Heart right ventricle (tissue), 16 donors: ENCODE data around the gene ATXN7L2. TPM values are rescaled to one million over a fixed set of nuclear protein-coding genes. Genes with fewer than 3 reads are reported as not detected.
A peak's percentile ranks its signal among the peaks of the same experiment; 100 is the strongest.

Source experiments
- ATAC-seq, 8 donors: fragments of 200-7000 bp; cut with Tn5 transposase; one replicate each; pipeline ENCODE4 v1.9.1; 2020; ENCODE audit warnings: mild to moderate bottlenecking in 8 of 8, moderate library complexity in 8 of 8, moderate number of reproducible peaks in 1 of 8
- DNase-seq, 2 donors: peaks; one replicate each; pipeline ENCODE4 v3.0.0-alpha.2; 2020
- H3K27ac ChIP-seq, 10 donors: fragments of 200-600 bp; sonication (generic) in 2 of 10; one replicate each; pipeline versions ENCODE4 v1.5.0 to v1.8.0; 2020 to 2022; ENCODE audit warnings: mild to moderate bottlenecking in 3 of 10
- H3K27me3 ChIP-seq, 7 donors: fragments of 200-600 bp; one replicate each; pipeline ENCODE4 v1.8.0; 2021 to 2022; ENCODE audit warnings: mild to moderate bottlenecking in 2 of 7
- H3K36me3 ChIP-seq, 9 donors: fragments of 200-600 bp; sonication (generic) in 1 of 9; one replicate each; pipeline versions ENCODE4 v1.5.0 to v1.8.0; 2020 to 2022; ENCODE audit warnings: mild to moderate bottlenecking in 2 of 9
- H3K4me1 ChIP-seq, 9 donors: fragments of 200-600 bp; sonication (generic) in 1 of 9; one replicate each; pipeline versions ENCODE4 v1.5.0 to v1.8.0; 2020 to 2022; ENCODE audit warnings: mild to moderate bottlenecking in 4 of 9
- H3K4me3 ChIP-seq, 10 donors: fragments of 200-600 bp; sonication (generic) in 2 of 10; one replicate each; pipeline versions ENCODE4 v1.5.0 to v1.8.0; 2020 to 2022; ENCODE audit warnings: mild to moderate bottlenecking in 7 of 10, moderate library complexity in 2 of 10
- H3K9me3 ChIP-seq, 11 donors: fragments of 200-600 bp in 10 of 11; sonication (generic) in 2 of 11; one replicate each; pipeline versions ENCODE4 v1.5.0 to v1.8.0; 2013 to 2022; ENCODE audit warnings: mild to moderate bottlenecking in 2 of 11, control low read depth in 1 of 11, moderate library complexity in 1 of 11
- WGBS, 2 donors: extraction: QIAGEN DNeasy Blood & Tissue Kit; methylation state at CpG; one replicate each; pipeline ENCODE4 v1.1.7; 2013; ENCODE audit warnings: inconsistent platforms in 1 of 2; 5-methylcytosine and 5-hydroxymethylcytosine counted together
- intact Hi-C, 10 donors: fragments of 100-400 bp; cut with DNase I; formaldehyde crosslinking; loops; one replicate each; pipeline versions ENCODE4 v1.11.1 to v1.14.2; 2022
- polyA plus RNA-seq, 2 donors: library from polyadenylated mRNA; stranded (reverse); fragments of 200-250 nt; gene quantifications; one replicate each; pipeline ENCODE4 v1.2.3, GENCODE V29; 2013
- total RNA-seq, 10 donors: library from RNA; stranded (reverse); fragmentation: NEBNext Ultra II Directional in 3 of 10; extraction: Animal tissue kit (Norgen Biotek cat#: 25700) in 3 of 10; gene quantifications; one replicate each; pipeline versions ENCODE4 v1.2.1 to v1.2.4, GENCODE V29; 2021 to 2023
- TF ChIP-seq, protein P1 (sequence below), 9 donors: fragments of 200-600 bp; sonication (generic) in 2 of 9; IDR thresholded peaks; one replicate each; pipeline versions ENCODE4 v1.5.0 to v1.8.0; 2021 to 2022; ENCODE audit warnings: antibody characterized with exemption in 9 of 9, mild to moderate bottlenecking in 5 of 9, moderate library complexity in 1 of 9
- donor health status: Arrhythmogenic right ventricular cardiomyopathy.
- donor health status: ischemic (EF 13 %, LVEDD 7.1; RV severe dilation, severe dysfunction).
- donor health status: healthy with polysubstance abuse.
- donor health status: DM: no; HTN: yes; CAD: no.
- donor health status: DM: no; HTN: no; CAD: no.
- donor health status: ischemic (EF 25% LVEDD 6.9; RV normal size, moderate dysfunction).
- donor health status: ischemic (EF 25% LVEDD 5.7; RV mildly dilated, moderate dysfunction).
- donor health status: healthy.
- donor health status: DM: yes; HTN: yes; CAD: no.
- donor health status: Ischemic cardiomyopathy.
- donor health status: ischemic (EF 35%, LVEDD 5.7; RV mildly dilated, moderate dysfunction).
- donor health status: nonischemic (EF 11% LVEDD 7.7; RV severe dilation, severe dysfunction).
- donor health status: DM: yes; HTN: yes; CAD: no.
- donor health status: PGD.
- donor health status: ischemic (EF 29% LVEDD 5.4; RV normal size, mild dysfunction).
- donor health status: nonischemic (EF 23%, LVEDD 6.1; RV moderate dilation, normal function).

The ATXN7L2 gene
- total and polyA plus RNA-seq, 12 donors = 1.8 to 11.4 (median 2.6) TPM

DNA sequence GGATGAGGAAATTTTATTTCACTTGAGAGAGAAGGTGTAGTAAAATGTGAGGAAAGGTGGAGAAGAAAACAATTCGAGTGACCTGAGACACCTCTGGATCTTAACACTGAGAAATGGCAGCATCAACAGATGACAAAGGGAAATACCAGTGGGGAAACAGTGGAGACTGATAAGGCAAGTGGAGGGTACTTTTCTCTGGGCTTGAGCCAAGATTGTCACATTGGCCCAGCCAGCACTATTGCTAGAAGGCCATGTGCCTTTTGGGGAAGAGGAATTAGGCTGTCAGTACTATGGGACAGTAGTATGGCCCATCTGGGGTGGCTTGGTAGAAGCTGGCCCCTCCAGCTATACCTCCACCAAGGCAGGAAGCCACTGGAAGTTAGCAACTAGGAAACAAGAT lies 9.0 kb upstream of the ATXN7L2 start:
- Histone ChIP-seq H3K4me3 (no peak overlapping the region), H3K27me3 (peaks cover 0 to 36% (median 0%) of the 10 kb centered on the region in 7 donors), H3K4me1 (peaks cover 0 to 27% (median 6%) of the 10 kb centered on the region in 9 donors), H3K36me3 (peaks cover 0 to 23% (median 4%) of the 10 kb centered on the region in 9 donors), H3K9me3 (no peaks in the 10 kb centered on the region), H3K27ac (no peak overlapping the region)
- ATAC-seq = peak in 6 of 8 donors; percentile 46 to 78 (median 52)
- intact Hi-C loops = no loop called here
- TF ChIP-seq, protein P1, sequence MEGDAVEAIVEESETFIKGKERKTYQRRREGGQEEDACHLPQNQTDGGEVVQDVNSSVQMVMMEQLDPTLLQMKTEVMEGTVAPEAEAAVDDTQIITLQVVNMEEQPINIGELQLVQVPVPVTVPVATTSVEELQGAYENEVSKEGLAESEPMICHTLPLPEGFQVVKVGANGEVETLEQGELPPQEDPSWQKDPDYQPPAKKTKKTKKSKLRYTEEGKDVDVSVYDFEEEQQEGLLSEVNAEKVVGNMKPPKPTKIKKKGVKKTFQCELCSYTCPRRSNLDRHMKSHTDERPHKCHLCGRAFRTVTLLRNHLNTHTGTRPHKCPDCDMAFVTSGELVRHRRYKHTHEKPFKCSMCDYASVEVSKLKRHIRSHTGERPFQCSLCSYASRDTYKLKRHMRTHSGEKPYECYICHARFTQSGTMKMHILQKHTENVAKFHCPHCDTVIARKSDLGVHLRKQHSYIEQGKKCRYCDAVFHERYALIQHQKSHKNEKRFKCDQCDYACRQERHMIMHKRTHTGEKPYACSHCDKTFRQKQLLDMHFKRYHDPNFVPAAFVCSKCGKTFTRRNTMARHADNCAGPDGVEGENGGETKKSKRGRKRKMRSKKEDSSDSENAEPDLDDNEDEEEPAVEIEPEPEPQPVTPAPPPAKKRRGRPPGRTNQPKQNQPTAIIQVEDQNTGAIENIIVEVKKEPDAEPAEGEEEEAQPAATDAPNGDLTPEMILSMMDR (IDR thresholded peaks at IDR 0.05) = no peak
- 43% methylated on average over 1 of the region's 1 CpG for WGBS, 2 donors
- DNase-seq = no peak

DNA sequence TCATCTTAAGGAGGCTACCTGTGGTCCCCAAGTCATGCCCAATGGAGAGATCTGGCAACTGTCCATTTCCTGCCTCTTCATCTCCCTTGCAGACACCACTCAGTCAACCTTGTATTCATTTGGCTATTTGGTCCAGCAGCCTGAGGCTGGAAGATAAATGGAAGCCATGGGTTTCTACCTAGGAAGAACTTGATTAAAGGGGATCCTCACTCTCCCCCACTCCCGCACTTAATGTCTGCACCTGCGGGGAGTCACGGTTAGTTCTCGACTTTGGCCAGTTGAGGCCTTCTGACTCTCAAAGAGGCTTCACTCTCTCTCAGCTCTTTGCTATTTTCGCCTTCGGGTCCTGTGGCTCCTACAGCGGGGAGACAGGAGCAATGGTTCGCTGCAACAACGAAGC lies 8.4 kb upstream of the ATXN7L2 start:
- no peak for ATAC-seq
- 84 to 86% methylated on average over 9 of the region's 9 CpGs for WGBS, 2 donors
- H3K9me3 ChIP-seq = no peaks in the 10 kb centered on the region
- TF ChIP-seq, protein P1 (IDR thresholded peaks at IDR 0.05) = no peak
- H3K4me1 ChIP-seq = peaks cover 0 to 27% (median 6%) of the 10 kb centered on the region in 9 donors
- peaks cover 0 to 30% (median 0%) of the 10 kb centered on the region in 7 donors for H3K27me3 ChIP-seq
- H3K27ac ChIP-seq = no peak overlapping the region
- H3K36me3 ChIP-seq = peaks cover 0 to 29% (median 8%) of the 10 kb centered on the region in 9 donors
- intact Hi-C loops = no loop called here
- no peak overlapping the region for H3K4me3 ChIP-seq
- no peak for DNase-seq

DNA sequence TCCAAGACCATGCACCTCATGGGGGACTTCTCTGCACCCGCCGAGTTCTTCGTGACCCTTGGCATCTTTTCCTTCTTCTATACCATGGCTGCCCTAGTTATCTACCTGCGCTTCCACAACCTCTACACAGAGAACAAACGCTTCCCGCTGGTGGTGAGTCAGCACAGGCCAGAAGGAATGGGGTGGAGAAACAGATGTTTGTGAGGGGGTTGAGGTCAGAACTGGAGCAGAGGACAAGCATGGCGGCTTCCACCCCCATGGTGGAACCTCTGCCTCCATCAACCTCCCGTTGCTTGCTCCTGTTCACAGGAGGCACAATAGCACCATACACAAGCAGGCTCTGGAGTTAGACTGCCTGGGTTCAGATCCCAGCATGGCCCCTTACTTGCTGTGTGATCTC lies 6.9 kb upstream of the ATXN7L2 start:
- DNase-seq = no peak
- WGBS, 2 donors = 94 to 95% methylated on average over 8 of the region's 8 CpGs
- intact Hi-C loops = no loop called here
- Histone ChIP-seq H3K9me3 (no peaks in the 10 kb centered on the region), H3K4me1 (peaks cover 0 to 27% (median 6%) of the 10 kb centered on the region in 9 donors), H3K4me3 (no peak overlapping the region), H3K27me3 (peaks cover 0 to 15% (median 0%) of the 10 kb centered on the region in 7 donors), H3K36me3 (peaks cover 0 to 31% (median 8%) of the 10 kb centered on the region in 9 donors), H3K27ac (no peak overlapping the region)
- TF ChIP-seq, protein P1 (IDR thresholded peaks at IDR 0.05) = no peak
- ATAC-seq = no peak

DNA sequence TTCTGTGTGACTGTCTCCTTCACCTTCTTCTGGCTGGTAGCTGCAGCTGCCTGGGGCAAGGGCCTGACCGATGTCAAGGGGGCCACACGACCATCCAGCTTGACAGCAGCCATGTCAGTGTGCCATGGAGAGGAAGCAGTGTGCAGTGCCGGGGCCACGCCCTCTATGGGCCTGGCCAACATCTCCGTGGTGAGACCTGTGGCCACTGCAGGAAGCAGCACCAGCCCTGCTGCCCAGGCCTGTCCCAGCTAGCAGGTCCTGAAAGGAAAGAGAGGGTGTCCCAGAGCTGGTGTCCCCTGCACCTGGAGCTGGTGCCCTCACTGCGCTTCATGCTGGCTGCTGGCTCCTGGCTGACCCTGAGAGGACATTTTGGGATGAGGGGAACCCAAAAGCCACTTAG lies 5.9 kb upstream of the ATXN7L2 start:
- ATAC-seq (no peak), DNase-seq (no peak)
- peaks cover 0 to 12% (median 0%) of the 10 kb centered on the region in 7 donors for H3K27me3 ChIP-seq
- no peak overlapping the region for H3K4me3 ChIP-seq
- WGBS, 2 donors = 75 to 80% methylated on average over 6 of the region's 6 CpGs
- TF ChIP-seq, protein P1 (IDR thresholded peaks at IDR 0.05) = no peak
- peaks cover 0 to 31% (median 8%) of the 10 kb centered on the region in 9 donors for H3K36me3 ChIP-seq
- H3K4me1 ChIP-seq = peaks cover 0 to 27% (median 6%) of the 10 kb centered on the region in 9 donors
- intact Hi-C loops = no loop called here
- H3K27ac ChIP-seq = no peak overlapping the region
- no peaks in the 10 kb centered on the region for H3K9me3 ChIP-seq
